AG04450 (cell line): Measurements from ENCODE around the gene ADPRHL1. TPM values are rescaled to one million over a fixed set of nuclear protein-coding genes. Genes with fewer than 3 reads are reported as not detected.
"Not testable (repeated sequence)": the region's sequence is repeated elsewhere in the genome, so short reads cannot be mapped to it uniquely, and the experiment has no call there.

Experiments used
- CTCF ChIA-PET: fragments of 300-600, 350-600 bp; formaldehyde crosslinking; extraction: SDS; loops from one replicate; lab custom pipeline; 2022; ENCODE audit warnings: antibody characterized with exemption, inconsistent platforms; lab: Charles Lee
- POLR2A ChIA-PET: fragments of 350-600 bp; formaldehyde crosslinking; extraction: SDS; loops from one replicate; lab custom pipeline; 2021; ENCODE audit warnings: antibody characterized with exemption, inconsistent platforms; lab: Yijun Ruan, JAX
- DNase-seq: peaks from one replicate; pipeline ENCODE4 v3.0.0-alpha.2; 2011; ENCODE audit warnings: low read depth, low spot score
- H3K27ac ChIP-seq: one replicate; pipeline ENCODE4 v1.5.1; 2012; ENCODE audit warnings: low read depth, low read length, control low read depth
- H3K27me3 ChIP-seq: one replicate; pipeline ENCODE4 v1.6.0; 2012; ENCODE audit warnings: low read length; ENCODE audit not compliant: control insufficient read depth, insufficient read depth
- H3K4me3 ChIP-seq: 2 replicates; pipeline ENCODE4 v1.5.1; 2011; ENCODE audit warnings: mild to moderate bottlenecking, low read depth, low read length, control low read depth
- H3K9me3 ChIP-seq: 2 replicates; pipeline ENCODE4 v1.5.1; 2012; ENCODE audit warnings: low read length; ENCODE audit not compliant: control insufficient read depth, insufficient read depth
- polyA plus RNA-seq: library from polyadenylated mRNA; depleted of rRNA; stranded (reverse); fragments of >200 nt; gene quantifications from 2 replicates; pipeline ENCODE4 v1.2.3, GENCODE V29; 2011
- TF ChIP-seq, protein P1 (sequence below): IDR thresholded peaks from 2 replicates; pipeline ENCODE4 v1.5.1; 2011; ENCODE audit warnings: low read depth, low read length, control low read depth, inconsistent platforms

Gene ADPRHL1
- polyA plus RNA-seq, 1 experiment = 0.35 TPM

DNA sequence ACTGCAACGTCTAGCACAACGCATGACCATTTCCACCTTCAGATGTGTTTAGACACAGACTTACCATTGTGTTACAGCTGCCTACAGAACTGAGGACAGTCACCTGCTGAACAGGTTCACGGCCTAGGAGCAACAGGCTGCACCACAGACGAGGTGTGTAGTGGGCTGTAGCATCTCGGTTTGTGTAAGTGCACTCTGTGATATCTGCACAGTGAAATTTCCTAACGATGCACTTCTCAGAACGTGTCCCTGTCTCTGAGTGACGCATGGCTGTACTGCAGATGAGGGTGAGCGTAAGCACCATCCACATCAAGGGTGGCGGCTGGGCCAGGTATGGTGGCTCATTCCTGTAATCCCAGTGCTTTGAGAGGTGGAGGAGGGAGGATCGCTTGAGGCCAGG is 22.0 kb upstream of the ADPRHL1 start:
- H3K4me3 ChIP-seq = no peak overlapping the region
- CTCF ChIA-PET = interaction anchor here (0.9 kb wide), 1 partner anchor 18 kb away, joined by 3 read pairs; no protein-coding TSS in a partner anchor
- TF ChIP-seq, protein P1, sequence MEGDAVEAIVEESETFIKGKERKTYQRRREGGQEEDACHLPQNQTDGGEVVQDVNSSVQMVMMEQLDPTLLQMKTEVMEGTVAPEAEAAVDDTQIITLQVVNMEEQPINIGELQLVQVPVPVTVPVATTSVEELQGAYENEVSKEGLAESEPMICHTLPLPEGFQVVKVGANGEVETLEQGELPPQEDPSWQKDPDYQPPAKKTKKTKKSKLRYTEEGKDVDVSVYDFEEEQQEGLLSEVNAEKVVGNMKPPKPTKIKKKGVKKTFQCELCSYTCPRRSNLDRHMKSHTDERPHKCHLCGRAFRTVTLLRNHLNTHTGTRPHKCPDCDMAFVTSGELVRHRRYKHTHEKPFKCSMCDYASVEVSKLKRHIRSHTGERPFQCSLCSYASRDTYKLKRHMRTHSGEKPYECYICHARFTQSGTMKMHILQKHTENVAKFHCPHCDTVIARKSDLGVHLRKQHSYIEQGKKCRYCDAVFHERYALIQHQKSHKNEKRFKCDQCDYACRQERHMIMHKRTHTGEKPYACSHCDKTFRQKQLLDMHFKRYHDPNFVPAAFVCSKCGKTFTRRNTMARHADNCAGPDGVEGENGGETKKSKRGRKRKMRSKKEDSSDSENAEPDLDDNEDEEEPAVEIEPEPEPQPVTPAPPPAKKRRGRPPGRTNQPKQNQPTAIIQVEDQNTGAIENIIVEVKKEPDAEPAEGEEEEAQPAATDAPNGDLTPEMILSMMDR = no peak

DNA sequence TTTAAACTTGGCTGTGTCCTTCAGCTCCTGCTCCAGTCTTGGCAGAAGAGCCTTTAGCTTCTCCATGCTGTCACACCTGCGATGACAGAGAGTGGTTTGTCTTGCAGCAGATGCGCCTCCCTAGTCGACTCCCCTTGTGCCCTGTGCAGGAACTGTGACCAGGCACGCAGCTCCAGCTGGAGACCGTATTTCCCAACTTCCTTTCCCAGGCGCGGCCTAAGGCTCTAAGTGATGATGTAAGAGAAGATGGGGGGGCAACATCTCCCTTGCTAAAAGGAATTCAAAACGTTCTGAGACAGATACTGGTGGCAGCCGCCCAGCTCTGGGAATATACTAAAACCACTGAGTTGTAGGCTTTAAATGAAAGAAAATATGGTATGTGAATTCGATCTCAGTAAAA is 20.9 kb upstream of the ADPRHL1 start:
- no peak for DNase-seq
- H3K27ac ChIP-seq = no peak overlapping the region
- no peaks in the 10 kb centered on the region for H3K9me3 ChIP-seq
- CTCF ChIA-PET = interaction anchor here (0.9 kb wide), 1 partner anchor 16 kb away, joined by 3 read pairs; no protein-coding TSS in a partner anchor
- POLR2A ChIA-PET = interaction anchor here (1.4 kb wide), 1 partner anchor 16 kb away, joined by 5 read pairs; the partner anchor contains the start of gene DCUN1D2
- TF ChIP-seq, protein P1 = no peak
- no peak overlapping the region for H3K4me3 ChIP-seq
- no peaks in the 10 kb centered on the region for H3K27me3 ChIP-seq

More for the DNA sequence above, 22.0 kb upstream of the ADPRHL1 start:
- no peak for DNase-seq
- Histone ChIP-seq H3K27me3 (no peaks in the 10 kb centered on the region), H3K9me3 (no peaks in the 10 kb centered on the region), H3K27ac (no peak overlapping the region)
- POLR2A ChIA-PET = no interaction called here

DNA sequence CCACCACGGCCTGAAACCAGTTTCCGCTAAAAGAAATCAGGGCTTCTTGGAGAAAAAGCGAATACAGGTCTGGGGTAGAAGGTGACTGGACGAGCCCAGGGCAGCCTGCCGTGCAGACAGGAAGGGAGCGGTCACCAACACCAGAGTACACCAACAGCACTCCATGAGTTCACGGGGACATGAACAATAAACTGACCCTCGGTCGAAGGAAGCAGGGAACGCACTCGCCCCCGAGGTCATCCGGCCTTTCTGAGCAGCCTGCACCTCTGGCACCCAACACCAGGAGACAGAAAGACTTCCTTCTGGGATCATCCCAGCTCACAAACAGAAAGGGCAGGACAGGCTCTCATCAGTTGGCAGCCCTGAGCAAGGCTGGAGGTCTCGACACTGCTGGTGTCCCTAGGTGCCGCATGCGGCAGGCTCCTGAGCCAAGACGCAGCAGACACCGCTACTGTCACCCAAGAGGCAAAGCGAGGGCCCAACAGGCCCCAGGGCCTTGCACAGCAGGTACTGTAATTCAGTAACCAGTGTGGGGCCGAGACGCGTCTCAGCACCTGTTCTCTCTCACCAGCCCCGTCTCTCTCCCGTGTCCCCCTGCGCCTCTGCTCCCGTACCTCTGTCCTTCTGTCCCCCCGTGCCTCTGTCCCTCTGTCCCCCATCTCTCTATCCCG is 19.2 kb upstream of the ADPRHL1 start:
- Histone ChIP-seq H3K27me3 (no peaks in the 10 kb centered on the region), H3K4me3 (no peak overlapping the region), H3K27ac (no peak overlapping the region), H3K9me3 (no peaks in the 10 kb centered on the region; the same call in 1 of the 2 replicates)
- TF ChIP-seq, protein P1 = no peak
- no peak for DNase-seq
- POLR2A ChIA-PET = no interaction called here
- CTCF ChIA-PET = no interaction called here

DNA sequence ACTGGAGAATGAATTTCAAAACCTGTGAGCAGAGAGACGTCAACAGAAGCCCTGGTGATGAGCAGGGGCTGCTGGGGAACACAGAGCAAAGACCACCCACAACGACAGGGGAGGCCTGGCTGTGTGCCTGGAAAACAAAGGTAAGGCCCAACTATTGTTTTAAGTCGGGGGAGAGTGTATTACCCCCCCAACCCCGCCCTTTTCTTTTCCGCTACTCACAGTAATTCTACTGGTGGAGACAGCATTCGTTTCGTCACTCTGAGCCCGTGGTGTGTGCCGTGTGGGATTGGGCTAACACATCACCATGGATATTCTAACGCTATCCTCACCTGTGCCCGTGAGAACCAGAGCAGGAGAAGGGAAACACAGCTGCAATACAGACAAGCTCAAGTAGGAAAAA is 18.6 kb upstream of the ADPRHL1 start:
- Histone ChIP-seq H3K27ac (no peak overlapping the region), H3K27me3 (no peaks in the 10 kb centered on the region), H3K4me3 (no peak overlapping the region), H3K9me3 (no peaks in the 10 kb centered on the region; the same call in 1 of the 2 replicates)
- CTCF ChIA-PET = no interaction called here
- DNase-seq = no peak
- TF ChIP-seq, protein P1 = no peak
- POLR2A ChIA-PET = no interaction called here

DNA sequence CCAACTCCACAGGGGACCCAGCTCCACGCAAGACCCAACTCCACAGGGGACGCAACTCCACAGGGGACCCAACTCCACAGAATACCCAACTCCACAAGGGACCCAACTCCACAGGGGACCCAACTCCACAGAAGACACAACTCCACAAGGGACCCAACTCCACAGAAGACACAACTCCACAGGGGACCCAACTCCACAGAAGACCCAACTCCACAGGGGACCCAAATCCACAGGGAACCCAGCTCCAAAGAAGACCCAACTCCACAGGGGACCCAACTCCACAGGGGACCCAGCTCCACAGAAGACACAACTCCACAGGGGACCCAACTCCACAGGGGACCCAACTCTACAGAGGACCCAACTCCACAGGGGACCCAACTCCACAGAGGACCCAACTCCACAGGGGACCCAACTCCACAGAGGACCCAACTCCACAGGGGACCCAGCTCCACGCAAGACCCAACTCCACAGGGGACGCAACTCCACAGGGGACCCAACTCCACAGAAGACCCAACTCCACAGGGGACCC is 17.4 kb upstream of the ADPRHL1 start:
- H3K4me3 ChIP-seq, H3K9me3 ChIP-seq, DNase-seq, H3K27ac ChIP-seq, CTCF ChIA-PET, H3K27me3 ChIP-seq: not testable (repeated sequence)
- POLR2A ChIA-PET = interaction anchor here (0.7 kb wide), 1 partner anchor 115 kb away, joined by 3 read pairs; no protein-coding TSS in a partner anchor
